ENCODE results near the gene NDUFS2. TPM values are rescaled to one million over a fixed set of nuclear protein-coding genes. Genes with fewer than 3 reads are reported as not detected.

Gene NDUFS2
- total and polyA plus RNA-seq, 9 of the 15 experiments (the other 6 are each of a cell fraction or from before 2014, with no cell fraction given), result 70.0 to 176 (median 141) TPM

DNA sequence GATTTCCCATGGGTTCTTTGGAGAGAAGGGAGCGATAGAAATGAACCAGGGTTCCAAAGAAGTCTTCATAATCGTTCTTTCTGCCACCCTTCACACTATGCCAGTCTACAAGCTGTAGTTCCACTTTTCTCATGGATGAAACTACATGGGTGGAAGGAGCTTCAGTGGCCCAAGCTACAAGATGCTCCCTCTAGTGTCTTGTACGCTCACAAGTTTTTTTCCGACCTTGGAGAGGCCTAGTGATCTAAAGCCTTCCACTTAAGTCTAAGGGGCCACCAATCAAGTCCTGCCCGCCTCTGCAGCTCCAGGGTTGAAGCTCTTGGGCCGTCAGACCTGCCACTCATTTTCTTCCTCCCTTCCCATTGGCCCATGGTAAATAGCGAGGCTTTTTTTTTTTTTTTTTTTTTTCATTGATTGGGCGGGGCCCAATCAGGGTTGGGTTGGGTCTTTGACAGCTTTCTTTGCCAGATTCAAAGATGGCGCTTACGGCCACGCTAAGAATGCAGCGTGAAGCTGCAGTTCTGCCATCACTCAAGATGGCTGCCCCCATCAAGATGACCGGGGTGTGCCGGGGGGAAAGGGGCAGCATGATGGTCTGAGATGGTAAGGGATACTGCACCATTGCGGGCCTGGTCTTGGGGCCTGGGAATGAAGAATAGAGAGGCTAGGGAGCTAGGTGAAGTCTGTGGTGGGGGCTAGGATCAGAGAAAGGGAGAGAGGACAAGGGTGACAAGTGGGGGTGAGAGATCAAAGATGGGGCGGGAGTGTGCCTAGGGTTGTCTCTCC is 23.6 kb downstream of the NDUFS2 start, which contains the start of gene TOMM40L (continued):
- TF ChIP-seq TRIM28 (IDR thresholded peaks at IDR 0.05) (no peak), DMBX1 (CRISPR knock-in tag; IDR thresholded peaks at IDR 0.05; ENCODE audit: borderline replicate concordance) (no peak), POLR2H (tag; IDR thresholded peaks at IDR 0.05; ENCODE audit: low read depth) (no peak; the same call in 1 of the 2 replicates), RBM22 (IDR thresholded peaks at IDR 0.05; ENCODE audit: low read depth, low read length, poor library complexity, severe bottlenecking) (no peak), BRD4 (IDR thresholded peaks at IDR 0.05) (no peak), RAD21 (CRISPR knock-in tag; conservative IDR thresholded peaks at IDR 0.05 in 1 of 2, IDR thresholded peaks at IDR 0.05 in 1 of 2) (peak; percentile 65 to 82), ZNF507 (tag; conservative IDR thresholded peaks at IDR 0.05) (no peak), THRAP3 (IDR thresholded peaks at IDR 0.05; ENCODE audit: borderline replicate concordance) (no peak), ZNF282 (CRISPR knock-in tag; IDR thresholded peaks at IDR 0.05) (no peak), PCBP1 (IDR thresholded peaks at IDR 0.05; ENCODE audit: low read depth, low read length, poor library complexity, severe bottlenecking) (no peak)
- TF ChIP-seq, protein P1, sequence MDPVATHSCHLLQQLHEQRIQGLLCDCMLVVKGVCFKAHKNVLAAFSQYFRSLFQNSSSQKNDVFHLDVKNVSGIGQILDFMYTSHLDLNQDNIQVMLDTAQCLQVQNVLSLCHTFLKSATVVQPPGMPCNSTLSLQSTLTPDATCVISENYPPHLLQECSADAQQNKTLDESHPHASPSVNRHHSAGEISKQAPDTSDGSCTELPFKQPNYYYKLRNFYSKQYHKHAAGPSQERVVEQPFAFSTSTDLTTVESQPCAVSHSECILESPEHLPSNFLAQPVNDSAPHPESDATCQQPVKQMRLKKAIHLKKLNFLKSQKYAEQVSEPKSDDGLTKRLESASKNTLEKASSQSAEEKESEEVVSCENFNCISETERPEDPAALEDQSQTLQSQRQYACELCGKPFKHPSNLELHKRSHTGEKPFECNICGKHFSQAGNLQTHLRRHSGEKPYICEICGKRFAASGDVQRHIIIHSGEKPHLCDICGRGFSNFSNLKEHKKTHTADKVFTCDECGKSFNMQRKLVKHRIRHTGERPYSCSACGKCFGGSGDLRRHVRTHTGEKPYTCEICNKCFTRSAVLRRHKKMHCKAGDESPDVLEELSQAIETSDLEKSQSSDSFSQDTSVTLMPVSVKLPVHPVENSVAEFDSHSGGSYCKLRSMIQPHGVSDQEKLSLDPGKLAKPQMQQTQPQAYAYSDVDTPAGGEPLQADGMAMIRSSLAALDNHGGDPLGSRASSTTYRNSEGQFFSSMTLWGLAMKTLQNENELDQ (CRISPR knock-in tag; IDR thresholded peaks at IDR 0.05; ENCODE audit: borderline replicate concordance), result no peak
- TF ChIP-seq, protein P2, sequence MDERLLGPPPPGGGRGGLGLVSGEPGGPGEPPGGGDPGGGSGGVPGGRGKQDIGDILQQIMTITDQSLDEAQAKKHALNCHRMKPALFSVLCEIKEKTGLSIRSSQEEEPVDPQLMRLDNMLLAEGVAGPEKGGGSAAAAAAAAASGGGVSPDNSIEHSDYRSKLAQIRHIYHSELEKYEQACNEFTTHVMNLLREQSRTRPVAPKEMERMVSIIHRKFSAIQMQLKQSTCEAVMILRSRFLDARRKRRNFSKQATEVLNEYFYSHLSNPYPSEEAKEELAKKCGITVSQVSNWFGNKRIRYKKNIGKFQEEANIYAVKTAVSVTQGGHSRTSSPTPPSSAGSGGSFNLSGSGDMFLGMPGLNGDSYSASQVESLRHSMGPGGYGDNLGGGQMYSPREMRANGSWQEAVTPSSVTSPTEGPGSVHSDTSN (CRISPR knock-in tag; IDR thresholded peaks at IDR 0.05; ENCODE audit: low read depth), result peak; percentile 85
- TF ChIP-seq, protein P2 (tag; conservative IDR thresholded peaks at IDR 0.05; ENCODE audit: low read depth), result peak; percentile 99
- TF ChIP-seq, protein P3, sequence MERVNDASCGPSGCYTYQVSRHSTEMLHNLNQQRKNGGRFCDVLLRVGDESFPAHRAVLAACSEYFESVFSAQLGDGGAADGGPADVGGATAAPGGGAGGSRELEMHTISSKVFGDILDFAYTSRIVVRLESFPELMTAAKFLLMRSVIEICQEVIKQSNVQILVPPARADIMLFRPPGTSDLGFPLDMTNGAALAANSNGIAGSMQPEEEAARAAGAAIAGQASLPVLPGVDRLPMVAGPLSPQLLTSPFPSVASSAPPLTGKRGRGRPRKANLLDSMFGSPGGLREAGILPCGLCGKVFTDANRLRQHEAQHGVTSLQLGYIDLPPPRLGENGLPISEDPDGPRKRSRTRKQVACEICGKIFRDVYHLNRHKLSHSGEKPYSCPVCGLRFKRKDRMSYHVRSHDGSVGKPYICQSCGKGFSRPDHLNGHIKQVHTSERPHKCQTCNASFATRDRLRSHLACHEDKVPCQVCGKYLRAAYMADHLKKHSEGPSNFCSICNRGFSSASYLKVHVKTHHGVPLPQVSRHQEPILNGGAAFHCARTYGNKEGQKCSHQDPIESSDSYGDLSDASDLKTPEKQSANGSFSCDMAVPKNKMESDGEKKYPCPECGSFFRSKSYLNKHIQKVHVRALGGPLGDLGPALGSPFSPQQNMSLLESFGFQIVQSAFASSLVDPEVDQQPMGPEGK (CRISPR knock-in tag; IDR thresholded peaks at IDR 0.05; ENCODE audit: borderline replicate concordance), result no peak
- TF ChIP-seq, protein P4, sequence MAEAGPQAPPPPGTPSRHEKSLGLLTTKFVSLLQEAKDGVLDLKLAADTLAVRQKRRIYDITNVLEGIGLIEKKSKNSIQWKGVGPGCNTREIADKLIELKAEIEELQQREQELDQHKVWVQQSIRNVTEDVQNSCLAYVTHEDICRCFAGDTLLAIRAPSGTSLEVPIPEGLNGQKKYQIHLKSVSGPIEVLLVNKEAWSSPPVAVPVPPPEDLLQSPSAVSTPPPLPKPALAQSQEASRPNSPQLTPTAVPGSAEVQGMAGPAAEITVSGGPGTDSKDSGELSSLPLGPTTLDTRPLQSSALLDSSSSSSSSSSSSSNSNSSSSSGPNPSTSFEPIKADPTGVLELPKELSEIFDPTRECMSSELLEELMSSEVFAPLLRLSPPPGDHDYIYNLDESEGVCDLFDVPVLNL (CRISPR knock-in tag; IDR thresholded peaks at IDR 0.05; ENCODE audit: low read depth), result no peak
